Measurements from ENCODE around the gene IFI6. TPM values are rescaled to one million over a fixed set of nuclear protein-coding genes. Genes with fewer than 3 reads are reported as not detected.

The IFI6 gene
- total and polyA plus RNA-seq, 11 donors, result 18.3 to 140 (median 61.9) TPM

DNA sequence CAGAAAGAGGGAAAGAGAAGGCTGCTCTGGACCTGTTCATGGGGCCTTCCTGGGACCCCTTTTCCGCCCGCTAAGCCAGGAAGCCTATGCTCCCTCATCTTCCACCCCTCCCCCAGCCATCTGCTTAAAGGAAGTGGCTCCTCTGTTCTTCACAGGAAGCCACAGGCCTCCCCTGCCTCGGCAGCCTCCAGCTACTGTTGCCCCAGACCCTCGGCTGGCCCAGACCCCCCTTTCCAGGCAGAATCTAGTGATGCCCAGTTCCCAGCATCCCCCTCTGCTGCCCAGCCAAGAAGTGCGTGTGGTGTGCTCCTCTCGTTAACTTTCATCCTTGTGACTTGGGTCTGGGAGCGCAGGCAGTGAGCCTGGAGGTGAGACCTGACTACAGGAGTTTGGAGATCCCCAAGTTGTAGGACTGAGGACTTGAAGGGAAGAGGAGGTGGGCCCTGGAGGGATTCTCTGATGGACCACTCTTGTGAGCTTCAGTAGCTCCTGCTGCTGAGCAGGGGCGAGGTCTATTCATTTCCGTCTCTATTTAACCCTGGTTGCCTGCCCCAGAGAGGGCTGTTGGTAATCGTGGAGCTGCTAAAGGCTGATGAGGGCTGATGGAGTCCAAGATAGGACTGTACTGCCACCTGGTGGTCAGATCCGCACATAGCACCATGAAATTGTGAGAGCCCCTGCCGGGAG is 9.1 kb downstream of the IFI6 start:
- peak; percentile 73 to 85 (median 82) for DNase-seq
- Histone ChIP-seq H3K27ac (peak overlapping the region; percentile 27 to 90 (median 72)), H3K4me1 (peaks cover 4 to 63% (median 34%) of the 10 kb centered on the region in 12 donors), H3K36me3 (peaks cover 0 to 27% (median 8%) of the 10 kb centered on the region in 9 donors), H3K4me3 (peak overlapping the region in 1 of 12 donors; percentile 27), H3K9me3 (no peaks in the 10 kb centered on the region), H3K27me3 (no peaks in the 10 kb centered on the region)
- 29 to 36% (median 34%) methylated on average over 10 to 12 of the region's 12 CpGs for WGBS, 4 donors
- intact Hi-C loops (cut with DNase I), result loop anchor here (1.0 to 10.0 kb wide), 20 partner anchors 18 to 368 kb away; partner anchors contain the start of gene GPR3 (in 6 of the 10)
- peak; percentile 52 to 78 (median 68) for ATAC-seq
- TF ChIP-seq, protein P1, sequence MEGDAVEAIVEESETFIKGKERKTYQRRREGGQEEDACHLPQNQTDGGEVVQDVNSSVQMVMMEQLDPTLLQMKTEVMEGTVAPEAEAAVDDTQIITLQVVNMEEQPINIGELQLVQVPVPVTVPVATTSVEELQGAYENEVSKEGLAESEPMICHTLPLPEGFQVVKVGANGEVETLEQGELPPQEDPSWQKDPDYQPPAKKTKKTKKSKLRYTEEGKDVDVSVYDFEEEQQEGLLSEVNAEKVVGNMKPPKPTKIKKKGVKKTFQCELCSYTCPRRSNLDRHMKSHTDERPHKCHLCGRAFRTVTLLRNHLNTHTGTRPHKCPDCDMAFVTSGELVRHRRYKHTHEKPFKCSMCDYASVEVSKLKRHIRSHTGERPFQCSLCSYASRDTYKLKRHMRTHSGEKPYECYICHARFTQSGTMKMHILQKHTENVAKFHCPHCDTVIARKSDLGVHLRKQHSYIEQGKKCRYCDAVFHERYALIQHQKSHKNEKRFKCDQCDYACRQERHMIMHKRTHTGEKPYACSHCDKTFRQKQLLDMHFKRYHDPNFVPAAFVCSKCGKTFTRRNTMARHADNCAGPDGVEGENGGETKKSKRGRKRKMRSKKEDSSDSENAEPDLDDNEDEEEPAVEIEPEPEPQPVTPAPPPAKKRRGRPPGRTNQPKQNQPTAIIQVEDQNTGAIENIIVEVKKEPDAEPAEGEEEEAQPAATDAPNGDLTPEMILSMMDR (IDR thresholded peaks at IDR 0.05), result peak; percentile 84 to 95 (median 90)
- no peak for TF ChIP-seq POLR2A (IDR thresholded peaks at IDR 0.05)

DNA sequence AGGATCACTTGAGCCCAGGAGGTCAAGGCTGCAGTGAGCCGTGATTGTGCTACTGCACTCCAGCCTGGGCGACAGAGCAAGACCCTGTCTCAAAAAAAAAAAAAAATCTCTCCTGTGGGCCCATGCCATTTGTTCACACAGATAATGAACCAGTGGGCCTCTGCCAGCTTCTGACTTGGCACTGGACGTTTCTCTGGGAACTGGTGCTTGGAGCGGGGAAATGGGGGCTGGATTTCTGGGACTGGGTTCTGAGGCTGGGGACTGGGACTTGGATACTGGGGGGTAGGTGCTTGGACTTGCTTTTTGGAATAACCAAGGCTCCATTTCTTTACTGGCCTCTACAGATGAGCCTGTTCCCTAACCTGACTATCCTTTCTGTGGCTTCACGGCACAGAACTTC is 9.7 kb downstream of the IFI6 start:
- 61 to 68% (median 67%) methylated on average over 5 of the region's 5 CpGs for WGBS, 4 donors
- Histone ChIP-seq H3K27me3 (no peaks in the 10 kb centered on the region), H3K4me1 (peaks cover 4 to 57% (median 34%) of the 10 kb centered on the region in 12 donors), H3K27ac (peak overlapping the region; percentile 27 to 90 (median 72)), H3K36me3 (peaks cover 0 to 21% (median 2%) of the 10 kb centered on the region in 9 donors), H3K9me3 (no peaks in the 10 kb centered on the region), H3K4me3 (no peak overlapping the region)
- ATAC-seq (no peak), DNase-seq (no peak)
- intact Hi-C loops (cut with DNase I), result loop anchor here (2.0 to 10.0 kb wide), 15 partner anchors 17 to 367 kb away; partner anchors contain the start of gene GPR3 (in 6 of the 10)
- TF ChIP-seq, protein P1 (IDR thresholded peaks at IDR 0.05), result no peak
- no peak for TF ChIP-seq POLR2A (IDR thresholded peaks at IDR 0.05)

DNA sequence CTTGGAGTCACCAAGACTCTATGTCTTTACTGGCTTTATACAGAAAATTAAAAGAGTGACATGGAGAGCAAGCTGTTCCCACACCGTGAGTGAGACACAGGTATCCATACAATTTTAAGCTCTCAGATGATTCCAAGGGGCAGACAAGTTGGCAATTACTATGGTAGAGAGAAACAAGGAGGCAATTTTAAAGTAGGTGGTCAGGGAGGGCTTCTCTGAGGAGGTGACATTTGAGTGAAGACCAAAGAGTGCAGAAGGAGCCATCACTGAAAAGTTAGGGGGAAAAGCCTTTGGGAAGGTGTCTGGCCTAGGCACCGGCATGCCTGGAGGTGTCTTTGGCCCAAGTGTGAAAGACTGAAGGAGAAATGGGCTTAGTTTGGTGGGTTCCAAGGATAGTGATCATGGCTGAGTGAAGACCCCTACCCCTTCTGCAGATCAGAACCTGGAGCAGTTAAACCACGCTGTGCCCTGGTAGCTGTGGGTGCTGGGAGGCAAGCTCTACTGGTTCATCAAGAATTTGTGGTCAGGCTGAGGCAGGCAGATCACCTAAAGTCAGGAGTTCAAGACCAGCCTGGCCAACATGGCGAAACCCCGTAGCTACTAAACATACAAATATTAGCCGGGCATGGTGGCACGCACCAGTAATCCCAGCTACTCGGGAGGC is 10.4 kb downstream of the IFI6 start:
- Histone ChIP-seq H3K4me3 (no peak overlapping the region), H3K36me3 (peaks cover 0 to 14% (median 2%) of the 10 kb centered on the region in 9 donors), H3K27ac (peak overlapping the region in 6 of 12 donors; percentile 26 to 99 (median 95)), H3K9me3 (no peaks in the 10 kb centered on the region), H3K27me3 (no peaks in the 10 kb centered on the region), H3K4me1 (peaks cover 6 to 55% (median 35%) of the 10 kb centered on the region in 12 donors)
- TF ChIP-seq, protein P1 (IDR thresholded peaks at IDR 0.05), result no peak
- no peak for TF ChIP-seq POLR2A (IDR thresholded peaks at IDR 0.05)
- DNase-seq (no peak), ATAC-seq (no peak)
- intact Hi-C loops (cut with DNase I), result loop anchor here (2.0 to 10.0 kb wide), 15 partner anchors 17 to 367 kb away; partner anchors contain the start of gene GPR3 (in 6 of the 10)
- 91 to 99% (median 98%) methylated on average over 8 of the region's 8 CpGs for WGBS, 4 donors
